ENCODE measurements around the gene BYSL.

BYSL gene

GRCh38 chr6:41920921-41921711, at the start of gene BYSL, which contains the start of gene MED20:
BYSL (plus strand) TSS chr6:41921499; CDS start chr6:41921563, 64 bp downstream.
MED20 (minus strand) TSS chr6:41921139; CDS start chr6:41921018, 121 bp downstream.
- no peaks in the 10 kb centered on the region for H3K27me3 Mint-ChIP-seq (ENCODE audit: low read depth)
- H3K4me1 Mint-ChIP-seq (ENCODE audit: low read depth): peaks cover 37% of the 10 kb centered on the region
- H3K27ac Mint-ChIP-seq: peak within 1 kb of the TSS; percentile 98
- DNase-seq (ENCODE audit: low spot score): peak; percentile 92
- no peaks in the 10 kb centered on the region for H3K9me3 Mint-ChIP-seq
- H3K4me3 Mint-ChIP-seq: peak within 1 kb of the TSS; percentile 99
- peaks cover 35% of the 10 kb centered on the region for H3K36me3 Mint-ChIP-seq (ENCODE audit: low read depth)

- no peaks in the 10 kb centered on the region for H3K9me3 Mint-ChIP-seq
- H3K36me3 Mint-ChIP-seq (ENCODE audit: low read depth): peaks cover 1% of the 10 kb centered on the region
- H3K27me3 Mint-ChIP-seq (ENCODE audit: low read depth): no peaks in the 10 kb centered on the region
- DNase-seq (ENCODE audit: low spot score): no peak
- H3K4me3 Mint-ChIP-seq: no peak overlapping the region
- H3K27ac Mint-ChIP-seq: no peak overlapping the region
- H3K4me1 Mint-ChIP-seq (ENCODE audit: low read depth): peaks cover 1% of the 10 kb centered on the region
These were observed 49.6 kb upstream of the BYSL start for GRCh38 chr6:41871691-41872090.

- Mint-ChIP-seq H3K27ac (no peak overlapping the region), H3K36me3 (ENCODE audit: low read depth) (peaks cover 1% of the 10 kb centered on the region), H3K9me3 (no peaks in the 10 kb centered on the region), H3K4me3 (no peak overlapping the region), H3K27me3 (ENCODE audit: low read depth) (no peaks in the 10 kb centered on the region), H3K4me1 (ENCODE audit: low read depth) (peaks cover 1% of the 10 kb centered on the region)
- DNase-seq (ENCODE audit: low spot score): no peak
These were observed 49.2 kb upstream of the BYSL start for GRCh38 chr6:41872147-41872546.

- no peaks in the 10 kb centered on the region for H3K27me3 Mint-ChIP-seq (ENCODE audit: low read depth)
- DNase-seq (ENCODE audit: low spot score): no peak
- H3K36me3 Mint-ChIP-seq (ENCODE audit: low read depth): peaks cover 1% of the 10 kb centered on the region
- H3K4me1 Mint-ChIP-seq (ENCODE audit: low read depth): peaks cover 1% of the 10 kb centered on the region
- no peaks in the 10 kb centered on the region for H3K9me3 Mint-ChIP-seq
- no peak overlapping the region for H3K27ac Mint-ChIP-seq
- no peak overlapping the region for H3K4me3 Mint-ChIP-seq
These were observed 46.6 kb upstream of the BYSL start for GRCh38 chr6:41874741-41875140.

- Mint-ChIP-seq H3K27ac (no peak overlapping the region), H3K4me1 (ENCODE audit: low read depth) (no peaks in the 10 kb centered on the region), H3K36me3 (ENCODE audit: low read depth) (no peaks in the 10 kb centered on the region), H3K4me3 (no peak overlapping the region), H3K9me3 (no peaks in the 10 kb centered on the region), H3K27me3 (ENCODE audit: low read depth) (no peaks in the 10 kb centered on the region)
- no peak for DNase-seq (ENCODE audit: low spot score)
These were observed 44.1 kb upstream of the BYSL start for GRCh38 chr6:41877051-41877680.

GRCh38 chr6:41878246-41878645, 43.1 kb upstream of the BYSL start:
- Mint-ChIP-seq H3K4me3 (no peak overlapping the region), H3K27me3 (ENCODE audit: low read depth) (no peaks in the 10 kb centered on the region), H3K36me3 (ENCODE audit: low read depth) (no peaks in the 10 kb centered on the region), H3K4me1 (ENCODE audit: low read depth) (no peaks in the 10 kb centered on the region), H3K27ac (no peak overlapping the region), H3K9me3 (no peaks in the 10 kb centered on the region)
- no peak for DNase-seq (ENCODE audit: low spot score)

- DNase-seq (ENCODE audit: low spot score): no peak
- Mint-ChIP-seq H3K36me3 (ENCODE audit: low read depth) (no peaks in the 10 kb centered on the region), H3K27me3 (ENCODE audit: low read depth) (no peaks in the 10 kb centered on the region), H3K9me3 (no peaks in the 10 kb centered on the region), H3K4me1 (ENCODE audit: low read depth) (no peaks in the 10 kb centered on the region), H3K4me3 (no peak overlapping the region), H3K27ac (no peak overlapping the region)
These were observed 42.3 kb upstream of the BYSL start for GRCh38 chr6:41878961-41879405.

GRCh38 chr6:41881506-41881905, 39.8 kb upstream of the BYSL start:
- Mint-ChIP-seq H3K36me3 (ENCODE audit: low read depth) (peaks cover 3% of the 10 kb centered on the region), H3K4me1 (ENCODE audit: low read depth) (no peaks in the 10 kb centered on the region), H3K27ac (no peak overlapping the region), H3K4me3 (no peak overlapping the region), H3K27me3 (ENCODE audit: low read depth) (no peaks in the 10 kb centered on the region), H3K9me3 (no peaks in the 10 kb centered on the region)
- no peak for DNase-seq (ENCODE audit: low spot score)

GRCh38 chr6:41884957-41885356, 36.3 kb upstream of the BYSL start:
- Mint-ChIP-seq H3K27me3 (ENCODE audit: low read depth) (no peaks in the 10 kb centered on the region), H3K27ac (no peak overlapping the region), H3K4me3 (no peak overlapping the region), H3K36me3 (ENCODE audit: low read depth) (peaks cover 3% of the 10 kb centered on the region), H3K9me3 (no peaks in the 10 kb centered on the region), H3K4me1 (ENCODE audit: low read depth) (peaks cover 1% of the 10 kb centered on the region)
- no peak for DNase-seq (ENCODE audit: low spot score)

GRCh38 chr6:41885930-41886329, 35.4 kb upstream of the BYSL start:
- no peak for DNase-seq (ENCODE audit: low spot score)

GRCh38 chr6:41887331-41887751, 34.0 kb upstream of the BYSL start:
- Mint-ChIP-seq H3K4me1 (ENCODE audit: low read depth) (peaks cover 2% of the 10 kb centered on the region), H3K4me3 (no peak overlapping the region), H3K36me3 (ENCODE audit: low read depth) (peaks cover 3% of the 10 kb centered on the region), H3K27ac (no peak overlapping the region), H3K9me3 (no peaks in the 10 kb centered on the region), H3K27me3 (ENCODE audit: low read depth) (no peaks in the 10 kb centered on the region)
- DNase-seq (ENCODE audit: low spot score): no peak

More at GRCh38 chr6:41885930-41886329, 35.4 kb upstream of the BYSL start:
- H3K4me1 Mint-ChIP-seq (ENCODE audit: low read depth): peaks cover 1% of the 10 kb centered on the region
- no peak overlapping the region for H3K27ac Mint-ChIP-seq
- no peak overlapping the region for H3K4me3 Mint-ChIP-seq
- no peaks in the 10 kb centered on the region for H3K9me3 Mint-ChIP-seq
- peaks cover 3% of the 10 kb centered on the region for H3K36me3 Mint-ChIP-seq (ENCODE audit: low read depth)
- no peaks in the 10 kb centered on the region for H3K27me3 Mint-ChIP-seq (ENCODE audit: low read depth)

GRCh38 chr6:41892921-41893564, 28.3 kb upstream of the BYSL start:
- H3K27ac Mint-ChIP-seq: no peak overlapping the region
- H3K4me3 Mint-ChIP-seq: no peak overlapping the region
- H3K36me3 Mint-ChIP-seq (ENCODE audit: low read depth): no peaks in the 10 kb centered on the region
- H3K4me1 Mint-ChIP-seq (ENCODE audit: low read depth): peaks cover 17% of the 10 kb centered on the region
- no peaks in the 10 kb centered on the region for H3K9me3 Mint-ChIP-seq
- no peaks in the 10 kb centered on the region for H3K27me3 Mint-ChIP-seq (ENCODE audit: low read depth)
- DNase-seq (ENCODE audit: low spot score): no peak

- Mint-ChIP-seq H3K4me3 (no peak overlapping the region), H3K27ac (peak overlapping the region; percentile 86), H3K36me3 (ENCODE audit: low read depth) (no peaks in the 10 kb centered on the region), H3K9me3 (no peaks in the 10 kb centered on the region), H3K27me3 (ENCODE audit: low read depth) (no peaks in the 10 kb centered on the region), H3K4me1 (ENCODE audit: low read depth) (peaks cover 17% of the 10 kb centered on the region)
- no peak for DNase-seq (ENCODE audit: low spot score)
These were observed 26.7 kb upstream of the BYSL start for GRCh38 chr6:41894366-41895299.
